GM19452 (cell line): ENCODE results near the gene EXOC6.

Experiments
- ATAC-seq: cut with Tn5 transposase; IDR thresholded peaks from one replicate; pipeline ENCODE4 v1.9.1; 2021; ENCODE audit not compliant: unreplicated experiment

Gene EXOC6

GRCh38 chr10:92848441-92849233 lies at the start of gene EXOC6:
Gene EXOC6, plus strand, starts transcription at chr10:92848520. Its CDS starts 14 bp downstream, at chr10:92848534.
- ATAC-seq: peak; percentile 83

DNA sequence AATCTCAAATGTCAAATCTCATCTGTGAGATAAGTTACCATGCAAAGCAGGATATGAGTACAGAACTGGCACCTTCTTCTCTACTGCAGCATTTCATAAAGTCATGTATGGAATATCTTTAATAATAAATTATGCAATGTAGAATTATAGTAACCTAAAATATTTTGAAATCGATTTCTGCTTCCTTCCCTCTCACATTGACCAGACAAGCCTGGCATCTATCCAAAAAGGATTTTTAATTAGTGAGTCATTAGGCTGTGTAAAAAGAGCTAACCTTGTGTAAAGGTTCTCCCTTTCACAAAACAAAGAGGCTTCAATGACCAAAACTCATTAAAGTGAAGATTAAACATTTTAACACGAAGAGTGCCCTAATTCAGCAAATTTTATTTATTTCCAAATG lies 48.8 kb upstream of the EXOC6 start:
- no peak for ATAC-seq

DNA sequence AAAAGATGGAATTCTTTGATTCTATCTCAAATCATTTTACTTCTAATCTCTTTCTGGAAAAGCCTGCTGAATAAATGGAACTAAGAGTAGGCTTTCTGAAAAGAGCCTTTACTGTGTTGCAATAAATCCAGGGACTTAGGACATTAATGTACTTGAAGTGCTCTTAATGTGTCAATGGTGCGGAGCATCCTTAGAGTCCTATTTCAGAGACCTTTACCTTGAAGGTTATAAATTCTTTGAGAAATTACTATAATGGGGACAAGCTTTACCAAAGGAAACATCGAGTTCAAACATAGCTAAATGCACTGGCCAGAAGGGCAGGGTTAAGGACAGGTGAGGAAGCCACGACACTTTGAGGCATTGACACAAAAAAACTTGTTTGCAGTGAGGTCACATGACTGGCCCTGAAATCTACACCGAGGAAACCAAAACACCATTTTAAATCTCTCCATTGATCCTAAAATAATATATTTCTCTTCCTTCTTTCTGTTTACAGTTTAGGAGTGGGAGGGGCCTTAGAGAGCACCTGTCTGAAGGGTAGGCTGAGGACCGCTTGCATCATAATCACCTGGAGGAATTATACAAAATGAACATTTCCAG lies 48.1 kb upstream of the EXOC6 start:
- no peak for ATAC-seq

DNA sequence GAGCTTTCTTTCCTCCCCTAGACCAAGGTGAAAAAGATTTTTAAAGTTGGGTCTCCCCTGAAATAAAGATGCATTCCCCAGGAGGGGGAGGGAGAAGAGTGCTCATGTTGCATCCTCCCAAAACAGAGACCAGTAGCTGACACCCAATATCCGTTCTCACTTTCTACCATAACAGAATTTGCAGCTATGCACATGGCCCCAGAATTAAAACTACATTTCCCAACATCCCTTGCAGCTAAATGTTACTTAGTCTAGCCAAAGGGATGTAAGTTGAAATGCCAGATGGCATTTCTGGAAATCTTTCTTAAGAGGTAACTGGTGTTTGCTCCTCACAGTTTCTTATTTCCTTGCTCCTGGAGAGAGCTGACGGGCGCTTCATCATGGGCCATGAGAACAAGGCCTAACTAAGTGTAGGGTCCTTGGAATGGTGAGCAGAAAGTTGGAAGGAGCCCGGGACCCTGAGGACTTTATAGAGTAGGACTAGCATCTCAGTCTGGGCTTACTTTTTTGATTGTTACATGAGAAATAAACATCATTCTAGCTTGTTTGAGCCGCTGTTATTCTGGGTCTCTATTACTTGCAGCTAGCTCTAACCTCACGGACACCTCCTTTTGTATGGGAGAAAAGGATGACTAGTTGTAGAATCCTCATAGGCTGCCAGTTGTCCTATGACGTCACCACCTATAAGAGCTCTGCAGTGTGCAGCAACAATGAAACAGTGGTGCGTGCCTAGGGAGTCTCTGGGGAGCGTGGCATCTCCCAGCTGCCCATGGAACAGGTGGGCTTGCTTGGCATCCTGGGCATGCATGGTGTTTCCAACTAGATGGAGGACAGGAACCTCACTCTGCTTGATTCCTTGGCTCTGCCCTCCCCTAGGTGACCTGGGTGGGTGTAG lies 46.1 kb upstream of the EXOC6 start:
- no peak for ATAC-seq

GRCh38 chr10:92809840-92810239 lies 38.5 kb upstream of the EXOC6 start:
- ATAC-seq: no peak

- no peak for ATAC-seq
Observed at GRCh38 chr10:92810934-92811532, 37.3 kb upstream of the EXOC6 start.

GRCh38 chr10:92811986-92812385 lies 36.3 kb upstream of the EXOC6 start:
- ATAC-seq: no peak

- no peak for ATAC-seq
Observed at GRCh38 chr10:92813979-92814378, 34.3 kb upstream of the EXOC6 start.

GRCh38 chr10:92814790-92815189 lies 33.5 kb upstream of the EXOC6 start:
- ATAC-seq: no peak

GRCh38 chr10:92816091-92816531 lies 32.2 kb upstream of the EXOC6 start:
- no peak for ATAC-seq

DNA sequence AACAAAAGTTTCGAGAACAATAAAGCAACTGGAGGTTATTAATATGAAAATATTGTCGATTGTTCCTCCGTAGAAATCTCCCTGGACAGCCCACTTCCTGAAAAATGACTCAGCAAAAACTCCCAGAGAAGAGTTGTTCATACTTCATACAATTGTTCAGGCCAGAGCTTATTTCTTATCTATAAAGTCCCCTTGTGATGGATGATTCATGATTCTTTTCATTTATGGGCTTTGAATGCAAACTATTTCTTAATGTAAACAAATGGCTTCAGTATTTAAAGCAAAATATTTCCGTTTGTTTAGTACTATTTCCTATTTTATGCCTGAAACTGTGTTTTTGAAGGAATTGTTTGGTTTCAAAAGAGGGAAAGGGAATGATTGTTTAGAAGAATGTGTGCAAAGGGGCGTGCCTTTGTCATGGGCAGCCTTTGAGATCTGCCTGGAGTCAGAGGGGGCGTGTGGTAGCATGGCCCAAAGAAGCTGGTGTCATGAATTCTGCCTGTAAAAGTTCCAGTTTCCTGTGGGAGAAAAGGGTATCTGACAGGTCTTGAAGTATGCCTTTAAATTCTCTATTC lies 26.2 kb upstream of the EXOC6 start:
- ATAC-seq: no peak

GRCh38 chr10:92822964-92823363 lies 25.4 kb upstream of the EXOC6 start:
- ATAC-seq: no peak

DNA sequence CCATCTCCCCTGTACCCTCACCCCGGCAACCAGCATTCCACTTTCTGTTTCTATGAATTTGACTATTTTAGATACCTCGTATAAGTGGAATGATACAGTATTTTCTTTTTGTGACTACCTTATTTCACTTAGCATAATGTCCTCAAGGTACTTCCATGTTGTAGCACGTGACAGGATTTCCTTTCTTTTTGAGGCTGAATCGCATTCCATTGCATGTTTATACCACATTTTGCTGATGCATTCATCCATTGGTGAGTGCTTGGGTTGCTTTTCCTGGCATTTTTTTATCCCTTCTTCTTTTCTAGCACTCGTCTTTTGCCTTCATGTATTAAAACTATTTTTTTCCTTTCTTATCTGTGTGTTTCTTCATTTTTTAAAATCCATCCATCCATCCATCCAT lies 22.3 kb upstream of the EXOC6 start:
- no peak for ATAC-seq

GRCh38 chr10:92826504-92826903 lies 21.8 kb upstream of the EXOC6 start:
- no peak for ATAC-seq

DNA sequence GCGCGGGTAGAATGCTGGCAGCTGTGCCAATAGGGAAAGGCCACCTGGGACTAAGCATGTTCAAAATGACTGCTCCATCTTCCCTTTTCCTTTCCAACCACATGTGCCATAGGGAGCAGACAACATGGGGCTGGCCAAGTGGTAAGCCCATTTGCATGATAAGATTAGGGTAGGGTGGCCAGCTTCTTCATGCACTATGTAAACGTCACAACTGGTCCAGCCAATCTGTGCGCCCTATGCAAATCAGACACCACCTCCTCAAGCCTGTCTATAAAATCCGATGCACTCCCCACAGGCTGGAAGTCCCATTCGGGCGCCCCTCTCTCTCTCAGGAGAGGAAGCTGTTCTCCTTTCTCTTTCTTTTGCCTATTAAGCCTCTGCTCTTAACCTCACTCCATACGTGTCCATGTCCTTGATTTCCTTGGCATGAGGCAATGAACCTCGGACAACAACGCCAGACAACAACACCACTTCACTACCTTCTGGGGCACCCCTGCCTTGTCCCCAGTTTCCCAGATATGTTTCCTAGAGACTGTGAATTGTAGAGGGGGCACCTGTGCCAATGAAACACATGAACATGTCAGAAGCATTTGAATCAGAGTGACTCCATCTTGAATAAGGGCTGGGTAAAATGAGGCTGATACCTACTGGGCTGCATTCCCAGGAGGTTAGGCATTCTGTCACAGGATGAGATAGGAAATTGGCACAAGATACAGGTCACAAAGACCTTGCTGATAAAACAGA lies 19.1 kb upstream of the EXOC6 start:
- ATAC-seq: no peak

- no peak for ATAC-seq
Observed at GRCh38 chr10:92829786-92830377, 18.4 kb upstream of the EXOC6 start.

DNA sequence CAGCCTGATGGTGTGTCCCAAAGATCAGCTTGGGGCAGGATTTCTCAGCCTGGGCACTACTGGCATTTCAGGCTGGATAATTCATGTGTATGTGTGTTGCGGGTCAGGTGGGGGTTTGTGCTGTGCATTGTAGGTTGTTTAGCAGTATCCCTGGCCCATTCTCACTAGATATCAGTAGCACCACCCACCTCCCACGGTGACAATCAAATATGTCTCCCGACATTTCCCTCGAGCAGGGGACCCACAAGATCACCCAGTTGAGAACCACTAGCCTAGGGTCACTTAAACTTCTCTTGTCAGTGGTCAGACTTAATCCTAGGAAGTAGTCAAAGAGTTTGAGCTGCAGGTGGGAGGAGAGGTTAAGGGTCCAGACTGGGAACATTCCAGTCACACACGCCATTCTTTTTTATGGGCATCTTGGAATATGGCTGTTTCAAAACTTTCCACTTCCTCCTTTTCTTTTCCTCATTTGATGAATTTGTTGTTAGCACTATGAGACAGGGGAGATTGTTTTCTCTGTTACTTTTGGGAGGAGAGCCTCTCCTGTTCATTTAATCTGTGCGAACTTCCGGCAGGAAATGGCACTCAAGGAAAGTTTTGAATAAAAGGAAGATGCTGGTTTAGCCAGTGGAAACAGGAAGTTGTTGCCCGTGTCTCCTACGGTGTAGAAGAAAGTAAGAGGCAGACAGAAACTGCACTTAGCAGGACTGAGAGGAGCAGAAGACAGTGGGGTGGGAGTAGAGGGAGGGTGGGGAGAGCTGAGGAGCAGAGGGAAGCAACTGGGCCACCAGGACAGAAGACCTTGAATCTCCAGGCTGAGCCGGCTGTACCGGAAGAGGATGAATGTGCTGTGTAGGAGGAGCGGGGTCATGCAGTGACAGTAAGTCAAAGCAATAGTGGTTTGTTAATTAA lies 17.6 kb upstream of the EXOC6 start:
- ATAC-seq: no peak

DNA sequence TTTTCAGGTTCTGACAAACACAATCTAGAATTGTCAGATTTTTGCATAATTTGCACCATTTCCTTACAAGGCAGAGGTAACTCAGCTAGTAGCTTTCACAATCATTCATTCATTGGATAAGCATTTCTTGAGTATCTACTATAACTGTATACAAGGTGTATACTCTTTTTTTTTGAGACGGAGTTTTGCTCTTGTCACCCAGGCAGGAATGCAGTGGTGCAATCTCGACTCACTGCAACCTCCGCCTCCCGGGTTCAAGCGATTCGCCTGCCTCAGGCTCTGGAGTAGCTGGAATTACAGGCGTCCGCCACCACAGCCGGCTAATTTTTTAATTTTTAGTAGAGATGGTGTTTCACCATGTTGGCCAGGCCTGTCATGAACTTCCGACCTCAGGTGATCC lies 16.2 kb upstream of the EXOC6 start:
- no peak for ATAC-seq
